ENCODE results near the gene HS3ST4.

Gene HS3ST4

DNA sequence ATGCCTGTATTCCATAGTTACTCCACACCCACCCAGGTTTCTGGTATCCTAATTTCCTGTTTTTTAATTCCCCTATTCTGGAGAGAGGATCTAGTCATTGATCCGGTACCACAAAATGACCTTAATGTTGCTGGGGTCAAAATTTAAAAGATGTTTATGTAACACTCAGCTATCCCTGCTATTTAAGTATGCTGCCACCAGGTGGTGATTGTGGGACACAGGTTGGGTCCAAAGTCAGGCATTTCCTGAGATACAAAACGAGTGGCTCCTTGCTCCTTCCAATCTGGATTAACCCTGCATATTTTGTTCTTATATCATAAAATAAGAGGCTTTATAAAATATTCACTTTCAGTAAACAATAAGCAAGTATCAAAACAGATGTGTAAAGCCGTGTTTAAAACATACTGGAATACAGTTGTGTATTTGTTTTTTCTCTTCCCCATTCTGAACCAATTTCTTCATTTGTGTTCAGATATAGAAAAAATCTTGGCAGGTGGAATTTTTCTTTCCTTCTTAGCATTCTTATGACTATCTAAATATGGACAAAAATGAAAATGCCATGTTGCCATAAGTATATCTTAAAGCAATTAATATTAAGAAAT lies 16.3 kb downstream of the HS3ST4 start:
- no peaks in the 10 kb centered on the region for H3K9me3 ChIP-seq (ENCODE audit: low read length)
- no peaks in the 10 kb centered on the region for H3K36me3 ChIP-seq (ENCODE audit: insufficient read depth, low read length)
- no peaks in the 10 kb centered on the region for H3K4me1 ChIP-seq (ENCODE audit: insufficient read depth, low read length)
- H2AFZ ChIP-seq (ENCODE audit: low read depth, low read length): no peak overlapping the region
- H3K27me3 ChIP-seq (ENCODE audit: insufficient read depth, low read length): no peaks in the 10 kb centered on the region
- no peak overlapping the region for H3K4me3 ChIP-seq (ENCODE audit: low read length)

DNA sequence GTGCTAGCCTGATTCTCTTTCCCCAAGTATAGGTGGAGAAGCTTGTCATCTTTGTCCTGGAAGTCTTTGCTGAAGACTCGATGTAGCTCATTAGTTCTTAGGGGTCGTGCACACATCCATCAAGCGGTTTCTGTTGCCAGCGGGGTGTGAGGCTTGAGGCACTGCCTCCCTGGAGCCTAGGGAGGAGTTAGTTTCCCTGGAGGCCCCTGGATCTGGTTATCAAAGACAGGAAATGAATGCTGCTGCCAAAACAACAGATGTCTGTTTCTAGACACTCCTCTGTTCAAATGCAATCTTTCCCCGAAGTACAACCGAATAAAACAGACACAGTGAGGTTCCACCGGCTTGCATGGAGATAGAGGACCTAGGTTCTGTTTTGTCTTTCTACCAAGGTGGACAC lies 17.5 kb downstream of the HS3ST4 start:
- Histone ChIP-seq H3K4me1 (ENCODE audit: insufficient read depth, low read length) (no peaks in the 10 kb centered on the region), H3K9me3 (ENCODE audit: low read length) (no peaks in the 10 kb centered on the region), H3K36me3 (ENCODE audit: insufficient read depth, low read length) (no peaks in the 10 kb centered on the region), H2AFZ (ENCODE audit: low read depth, low read length) (no peak overlapping the region), H3K27me3 (ENCODE audit: insufficient read depth, low read length) (no peaks in the 10 kb centered on the region), H3K4me3 (ENCODE audit: low read length) (no peak overlapping the region)

DNA sequence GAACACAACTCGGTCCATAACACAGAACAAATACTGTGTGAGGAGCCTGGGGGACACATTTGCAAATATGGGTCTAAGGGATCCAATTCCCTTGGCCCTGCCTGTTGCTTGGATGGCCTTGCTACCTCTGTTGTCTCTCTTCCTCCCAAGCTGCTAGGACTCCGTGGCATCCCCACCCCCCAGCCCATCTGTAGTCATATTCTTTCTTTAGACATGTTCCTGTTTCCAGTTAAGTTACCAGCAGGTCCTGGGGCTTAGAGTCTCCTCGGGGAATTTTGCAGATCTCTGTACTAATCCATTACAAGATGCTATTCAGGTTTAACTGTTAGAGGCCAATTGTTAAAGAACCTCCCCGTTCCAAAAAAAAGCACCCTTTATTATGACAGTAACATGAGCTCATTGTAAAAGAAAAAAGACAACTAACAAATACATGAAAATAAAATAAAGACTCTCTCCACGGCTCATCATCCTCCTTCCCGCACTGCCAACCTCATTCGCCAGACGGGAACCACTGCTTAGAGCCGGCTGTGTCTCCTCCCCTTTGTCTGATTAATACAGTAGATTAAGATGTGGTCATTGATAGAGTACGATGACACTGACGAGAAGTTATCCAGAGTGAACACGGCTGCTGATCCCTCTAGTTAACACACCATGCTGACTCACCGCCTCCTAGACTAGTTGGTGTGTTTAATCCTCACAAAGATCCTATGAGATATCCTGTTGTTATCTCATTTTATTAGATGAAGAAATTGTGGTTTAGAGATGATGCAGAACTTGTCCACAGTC lies 22.2 kb downstream of the HS3ST4 start:
- H3K4me1 ChIP-seq (ENCODE audit: insufficient read depth, low read length): no peaks in the 10 kb centered on the region
- H3K27me3 ChIP-seq (ENCODE audit: insufficient read depth, low read length): no peaks in the 10 kb centered on the region
- no peak overlapping the region for H2AFZ ChIP-seq (ENCODE audit: low read depth, low read length)
- H3K36me3 ChIP-seq (ENCODE audit: insufficient read depth, low read length): no peaks in the 10 kb centered on the region
- H3K9me3 ChIP-seq (ENCODE audit: low read length): no peaks in the 10 kb centered on the region
- H3K4me3 ChIP-seq (ENCODE audit: low read length): no peak overlapping the region

DNA sequence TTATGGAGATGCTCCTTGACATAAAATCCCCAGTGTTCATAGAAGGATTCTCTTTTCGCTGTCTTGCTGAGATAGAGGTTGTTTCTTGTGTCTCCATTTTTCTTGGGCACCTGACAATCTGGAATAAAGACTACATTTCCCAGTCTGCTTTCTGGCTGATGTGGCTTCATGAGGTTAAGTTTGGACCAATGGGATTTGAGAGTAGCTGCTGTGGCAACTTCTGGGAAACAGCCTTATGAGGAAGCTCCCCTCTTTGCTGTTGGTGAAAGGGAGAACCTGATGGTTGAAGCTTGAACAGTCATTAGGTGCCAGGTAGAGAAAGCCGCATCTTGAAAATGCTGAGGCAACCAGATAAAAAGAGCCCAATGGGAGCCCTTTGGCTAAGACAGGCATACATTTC lies 24.4 kb downstream of the HS3ST4 start:
- H3K9me3 ChIP-seq (ENCODE audit: low read length): no peaks in the 10 kb centered on the region
- H3K36me3 ChIP-seq (ENCODE audit: insufficient read depth, low read length): no peaks in the 10 kb centered on the region
- no peak overlapping the region for H3K4me3 ChIP-seq (ENCODE audit: low read length)
- no peaks in the 10 kb centered on the region for H3K4me1 ChIP-seq (ENCODE audit: insufficient read depth, low read length)
- H3K27me3 ChIP-seq (ENCODE audit: insufficient read depth, low read length): no peaks in the 10 kb centered on the region
- H2AFZ ChIP-seq (ENCODE audit: low read depth, low read length): no peak overlapping the region

DNA sequence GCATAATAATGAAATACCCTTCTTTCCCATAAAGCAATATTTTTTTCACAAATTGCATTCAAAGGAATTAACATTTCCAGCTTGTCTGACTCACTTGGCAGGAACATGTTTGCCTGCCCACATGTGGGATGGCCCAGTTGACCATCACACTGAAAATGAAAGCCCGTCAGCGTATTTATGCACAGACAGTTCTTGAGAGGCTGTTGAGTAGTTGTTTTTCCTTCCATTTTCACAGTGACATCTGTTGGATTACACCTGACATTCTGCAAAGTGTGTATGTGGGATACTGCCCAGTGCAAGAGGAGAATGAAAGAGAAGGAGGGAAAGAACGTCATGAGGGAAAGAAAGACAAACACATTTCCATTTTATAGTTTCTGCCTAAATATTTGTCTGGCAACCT lies 29.7 kb downstream of the HS3ST4 start:
- Histone ChIP-seq H3K4me1 (ENCODE audit: insufficient read depth, low read length) (no peaks in the 10 kb centered on the region), H3K36me3 (ENCODE audit: insufficient read depth, low read length) (no peaks in the 10 kb centered on the region), H3K27me3 (ENCODE audit: insufficient read depth, low read length) (no peaks in the 10 kb centered on the region), H2AFZ (ENCODE audit: low read depth, low read length) (no peak overlapping the region), H3K4me3 (ENCODE audit: low read length) (no peak overlapping the region), H3K9me3 (ENCODE audit: low read length) (no peaks in the 10 kb centered on the region)

DNA sequence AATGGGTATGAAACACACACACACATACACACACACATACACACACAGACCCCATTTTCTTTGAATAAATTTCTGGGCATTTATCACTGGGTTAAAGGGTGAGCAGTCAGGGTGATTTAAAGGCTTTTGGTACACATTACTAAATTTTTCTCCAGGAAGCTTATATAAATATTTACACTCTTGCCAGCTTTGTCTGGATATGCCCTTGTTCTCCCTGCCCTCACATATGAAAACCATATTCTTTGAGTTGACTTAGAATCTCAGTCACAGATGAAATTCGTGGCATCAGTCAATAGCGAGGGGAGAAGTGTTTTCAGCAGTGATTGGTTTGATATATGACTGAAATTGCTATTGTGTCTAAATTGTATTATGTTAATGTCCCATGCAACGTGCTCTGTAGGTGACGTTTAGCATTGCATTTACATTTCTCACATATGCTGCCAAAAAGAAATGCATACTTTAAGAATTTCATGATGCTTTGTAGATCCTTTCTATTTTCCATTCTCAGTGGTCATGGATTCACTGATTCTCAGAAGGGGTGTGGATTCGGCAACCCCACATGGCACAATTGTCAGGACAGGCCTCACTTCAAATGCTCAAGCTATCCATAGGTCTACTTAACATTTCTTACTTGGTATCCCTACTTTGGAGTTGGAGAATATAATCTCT lies 34.8 kb downstream of the HS3ST4 start:
- no peaks in the 10 kb centered on the region for H3K9me3 ChIP-seq (ENCODE audit: low read length)
- no peaks in the 10 kb centered on the region for H3K36me3 ChIP-seq (ENCODE audit: insufficient read depth, low read length)
- H2AFZ ChIP-seq (ENCODE audit: low read depth, low read length): no peak overlapping the region
- H3K4me3 ChIP-seq (ENCODE audit: low read length): no peak overlapping the region
- H3K4me1 ChIP-seq (ENCODE audit: insufficient read depth, low read length): no peaks in the 10 kb centered on the region
- no peaks in the 10 kb centered on the region for H3K27me3 ChIP-seq (ENCODE audit: insufficient read depth, low read length)

DNA sequence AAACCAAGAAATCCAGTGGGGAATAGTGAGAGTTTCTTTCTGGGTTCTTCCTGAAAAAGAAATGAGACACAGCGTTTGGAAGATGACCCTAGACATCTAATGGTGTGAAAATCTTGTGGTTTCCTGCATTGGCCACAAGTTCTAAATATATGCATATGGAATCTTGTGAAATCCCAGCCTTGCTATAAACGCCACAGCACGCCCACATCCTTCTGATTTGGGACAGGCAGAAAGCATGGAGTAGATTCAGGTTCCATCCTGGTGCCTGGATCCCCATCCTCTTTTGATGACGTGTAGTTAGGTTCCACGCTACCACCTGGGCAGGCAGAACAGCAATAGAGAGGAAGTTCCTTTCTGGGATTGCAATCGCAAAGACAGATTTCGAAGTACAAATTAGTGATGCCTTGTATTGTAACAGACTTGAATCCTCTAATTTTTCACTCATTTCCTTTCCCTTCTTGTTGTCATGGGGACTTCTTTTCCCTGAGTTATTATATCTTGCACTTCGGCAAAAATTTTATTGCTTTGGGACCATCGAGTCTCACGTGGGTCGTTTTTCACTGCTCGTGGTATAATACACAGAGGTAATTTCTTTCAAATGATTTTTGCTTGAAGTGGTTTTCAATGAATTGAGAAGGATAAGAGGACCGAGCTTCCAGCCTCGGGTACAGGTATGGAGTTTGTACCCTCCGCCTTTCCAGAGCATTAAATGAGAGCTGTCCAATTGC lies 37.6 kb downstream of the HS3ST4 start:
- no peaks in the 10 kb centered on the region for H3K36me3 ChIP-seq (ENCODE audit: insufficient read depth, low read length)
- no peaks in the 10 kb centered on the region for H3K4me1 ChIP-seq (ENCODE audit: insufficient read depth, low read length)
- no peak overlapping the region for H2AFZ ChIP-seq (ENCODE audit: low read depth, low read length)
- no peaks in the 10 kb centered on the region for H3K9me3 ChIP-seq (ENCODE audit: low read length)
- H3K27me3 ChIP-seq (ENCODE audit: insufficient read depth, low read length): peaks cover 2% of the 10 kb centered on the region
- H3K4me3 ChIP-seq (ENCODE audit: low read length): no peak overlapping the region

DNA sequence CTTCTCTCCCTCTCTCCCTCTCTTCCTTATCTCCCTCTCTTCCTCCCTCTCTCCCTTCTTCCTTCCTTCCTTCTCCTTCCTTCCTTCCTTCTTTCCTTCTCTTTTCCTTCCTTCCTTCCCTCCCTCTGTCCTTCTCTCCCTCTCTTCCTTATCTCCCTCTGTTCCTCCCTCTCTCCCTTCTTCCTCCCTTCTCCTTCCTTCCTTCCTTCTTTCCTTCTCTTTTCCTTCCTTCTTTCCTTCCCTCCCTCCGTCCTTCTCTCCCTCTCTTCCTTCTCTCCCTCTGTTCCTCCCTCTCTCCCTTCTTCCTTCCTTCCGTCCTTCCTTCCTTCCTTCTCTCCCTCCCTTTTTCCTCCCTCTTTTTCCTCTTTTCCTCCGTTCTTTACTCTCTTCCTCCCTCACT lies 38.6 kb downstream of the HS3ST4 start:
- Histone ChIP-seq H3K36me3 (ENCODE audit: insufficient read depth, low read length) (no peaks in the 10 kb centered on the region), H3K4me3 (ENCODE audit: low read length) (no peak overlapping the region), H3K4me1 (ENCODE audit: insufficient read depth, low read length) (no peaks in the 10 kb centered on the region), H2AFZ (ENCODE audit: low read depth, low read length) (no peak overlapping the region), H3K27me3 (ENCODE audit: insufficient read depth, low read length) (peaks cover 2% of the 10 kb centered on the region), H3K9me3 (ENCODE audit: low read length) (no peaks in the 10 kb centered on the region)

DNA sequence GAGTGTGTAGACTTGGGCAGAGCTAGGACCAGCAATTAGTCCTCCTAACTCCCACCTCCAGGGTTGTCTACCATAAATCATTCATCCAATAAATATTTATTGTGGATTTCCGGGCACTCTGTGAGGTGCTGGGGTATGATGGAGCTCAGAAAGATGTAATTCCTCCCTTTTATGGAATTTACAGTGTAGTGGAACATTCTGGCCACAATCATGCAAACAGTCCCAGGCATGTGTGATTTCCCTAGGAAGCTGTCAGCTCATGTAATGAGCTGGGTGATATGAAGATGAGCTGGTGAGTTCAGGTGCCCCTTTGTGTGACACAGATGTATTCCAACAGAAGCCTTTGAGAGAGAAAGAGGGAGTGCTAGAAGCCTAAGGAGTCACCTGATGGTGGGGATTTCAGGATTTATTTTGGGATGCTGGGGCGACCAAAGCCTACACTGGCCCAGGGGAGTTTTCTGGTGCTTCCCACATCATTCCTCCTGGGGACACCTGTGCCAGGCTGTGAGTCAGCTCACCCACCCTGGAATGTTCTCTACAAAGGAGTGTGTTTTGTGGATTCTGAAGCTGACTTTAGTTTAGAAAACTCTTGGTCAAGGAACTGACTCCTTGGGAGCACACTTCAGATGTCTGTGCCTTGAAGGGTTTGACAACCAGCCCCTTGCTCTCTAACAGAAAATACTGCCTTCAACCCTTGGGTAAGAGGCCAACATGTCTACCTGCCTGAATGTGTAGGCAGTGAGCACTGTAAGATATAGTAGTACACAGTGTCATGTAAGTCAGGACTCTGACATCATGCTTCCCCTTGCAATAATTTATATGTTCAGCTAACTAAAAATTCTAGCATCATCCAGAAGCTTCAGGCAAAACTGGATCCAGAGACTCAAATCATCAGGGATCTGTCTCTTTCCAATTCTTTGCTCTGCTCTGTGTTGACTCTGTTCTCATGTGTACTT lies 42.9 kb downstream of the HS3ST4 start:
- H3K4me1 ChIP-seq (ENCODE audit: insufficient read depth, low read length): no peaks in the 10 kb centered on the region
- peaks cover 2% of the 10 kb centered on the region for H3K27me3 ChIP-seq (ENCODE audit: insufficient read depth, low read length)
- H3K4me3 ChIP-seq (ENCODE audit: low read length): no peak overlapping the region
- no peak overlapping the region for H2AFZ ChIP-seq (ENCODE audit: low read depth, low read length)
- no peaks in the 10 kb centered on the region for H3K9me3 ChIP-seq (ENCODE audit: low read length)
- H3K36me3 ChIP-seq (ENCODE audit: insufficient read depth, low read length): no peaks in the 10 kb centered on the region

DNA sequence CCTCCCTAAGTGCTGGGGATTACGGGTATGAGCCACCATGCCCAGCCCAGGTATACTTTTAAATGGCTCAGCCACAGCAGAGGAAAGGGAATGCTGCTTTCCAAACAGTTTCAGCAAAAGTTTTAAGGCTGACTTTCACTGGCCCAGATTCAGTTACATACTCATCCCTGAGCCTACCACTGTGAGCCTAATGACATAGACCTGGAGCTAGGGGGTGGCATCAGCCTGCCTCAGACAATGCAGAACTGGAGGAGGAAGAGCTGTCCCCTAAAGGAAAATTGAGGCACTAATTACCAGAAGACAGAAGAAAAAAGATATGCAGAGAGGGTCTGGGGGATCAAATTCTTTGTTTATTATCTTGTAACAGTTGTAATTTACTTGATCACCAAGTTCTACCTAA lies 43.9 kb downstream of the HS3ST4 start:
- Histone ChIP-seq H3K36me3 (ENCODE audit: insufficient read depth, low read length) (no peaks in the 10 kb centered on the region), H3K4me1 (ENCODE audit: insufficient read depth, low read length) (no peaks in the 10 kb centered on the region), H3K27me3 (ENCODE audit: insufficient read depth, low read length) (peaks cover 2% of the 10 kb centered on the region), H2AFZ (ENCODE audit: low read depth, low read length) (no peak overlapping the region), H3K4me3 (ENCODE audit: low read length) (no peak overlapping the region), H3K9me3 (ENCODE audit: low read length) (no peaks in the 10 kb centered on the region)

DNA sequence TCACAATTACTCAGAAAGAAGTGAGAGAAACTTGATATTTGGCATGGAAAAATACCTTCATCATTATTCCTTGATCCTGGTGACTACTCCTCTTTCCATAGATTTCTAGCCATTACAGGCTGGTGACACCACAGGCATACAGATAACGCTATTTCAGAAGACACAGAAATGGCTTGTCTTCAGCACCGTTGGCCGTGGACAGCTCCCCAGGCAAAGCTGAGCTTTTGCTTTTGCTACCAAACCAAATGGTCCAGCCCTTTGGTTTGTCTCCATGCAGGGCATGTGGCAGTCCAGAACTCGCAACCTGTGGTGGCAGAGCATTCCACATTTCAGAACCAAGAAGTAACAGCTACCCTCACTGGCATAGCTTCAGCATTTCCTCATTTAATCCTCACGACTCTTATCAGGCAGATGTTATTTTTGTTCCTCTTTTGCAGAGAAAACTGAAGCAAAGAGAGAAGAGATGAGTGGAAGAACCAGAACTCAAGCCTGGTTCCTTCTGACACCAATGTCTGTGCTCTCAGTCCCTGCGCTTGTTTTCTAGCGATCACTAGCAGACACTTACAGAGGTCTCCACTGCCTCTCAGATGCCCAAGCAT lies 55.5 kb downstream of the HS3ST4 start:
- Histone ChIP-seq H3K27me3 (ENCODE audit: insufficient read depth, low read length) (no peaks in the 10 kb centered on the region), H3K4me3 (ENCODE audit: low read length) (no peak overlapping the region), H3K4me1 (ENCODE audit: insufficient read depth, low read length) (no peaks in the 10 kb centered on the region), H2AFZ (ENCODE audit: low read depth, low read length) (no peak overlapping the region), H3K9me3 (ENCODE audit: low read length) (no peaks in the 10 kb centered on the region), H3K36me3 (ENCODE audit: insufficient read depth, low read length) (no peaks in the 10 kb centered on the region)

DNA sequence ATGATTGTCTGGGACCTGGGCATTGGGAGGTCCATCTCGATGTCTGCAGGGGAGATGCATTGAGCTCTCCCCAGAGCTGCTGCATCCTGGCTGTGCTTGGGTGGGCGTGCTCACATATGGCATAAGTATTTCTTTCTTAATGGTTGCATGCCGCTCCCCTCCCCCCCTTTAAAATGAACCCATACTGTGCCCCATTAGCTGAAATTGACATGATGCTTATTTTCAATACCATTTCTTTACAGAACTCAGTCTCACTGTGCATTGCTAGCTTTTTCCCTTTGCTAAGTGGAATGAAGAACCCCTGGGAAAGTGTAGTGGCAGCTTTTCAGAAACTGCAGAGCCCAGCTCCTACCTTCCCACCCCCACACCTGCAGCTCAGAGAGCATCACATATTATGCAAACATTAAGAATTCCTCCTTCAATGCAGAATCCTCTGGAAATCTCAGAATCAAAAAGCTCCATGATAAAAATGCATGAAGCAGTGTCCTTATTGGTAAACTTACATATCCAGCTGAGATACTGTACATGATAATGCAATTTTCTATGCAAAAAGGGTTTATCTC lies 56.4 kb downstream of the HS3ST4 start:
- Histone ChIP-seq H3K9me3 (ENCODE audit: low read length) (no peaks in the 10 kb centered on the region), H3K27me3 (ENCODE audit: insufficient read depth, low read length) (no peaks in the 10 kb centered on the region), H3K4me3 (ENCODE audit: low read length) (no peak overlapping the region), H3K4me1 (ENCODE audit: insufficient read depth, low read length) (no peaks in the 10 kb centered on the region), H2AFZ (ENCODE audit: low read depth, low read length) (no peak overlapping the region), H3K36me3 (ENCODE audit: insufficient read depth, low read length) (no peaks in the 10 kb centered on the region)

Measured in neuron (in vitro differentiated cells).